Upper lobe of left lung (tissue), 4 donors: ENCODE data around the gene TFF1.

Source experiments
- CTCF ChIP-seq, 6 experiments: fragments of 450-650 bp in 4 of 6; fragments of 200-600 bp in 2 of 6; sonication (generic) in 2 of 6; IDR thresholded peaks; one replicate each; pipeline ENCODE4 v1.5.1; 2016 to 2019; ENCODE audit warnings: antibody characterized with exemption in 6 of 6
- EP300 ChIP-seq, 4 donors: sonication (generic); formaldehyde crosslinking; IDR thresholded peaks; one replicate each; pipeline ENCODE4 v1.5.1; 2017; ENCODE audit warnings: antibody characterized with exemption in 4 of 4, control low read depth in 2 of 4
- POLR2AphosphoS5 ChIP-seq, 2 donors: sonication (generic); formaldehyde crosslinking; IDR thresholded peaks; one replicate each; pipeline ENCODE4 v1.5.1; 2017; ENCODE audit warnings: antibody characterized with exemption in 2 of 2

- TF ChIP-seq CTCF (IDR thresholded peaks at IDR 0.05), result no peak
- TF ChIP-seq POLR2AphosphoS5 (IDR thresholded peaks at IDR 0.05), result no peak
- TF ChIP-seq EP300 (IDR thresholded peaks at IDR 0.05), result no peak
Observed at GRCh38 chr21:42338729-42339715, 27.3 kb downstream of the TFF1 start.
